Smooth muscle cell (in vitro differentiated cells): ENCODE data around the gene MBD4. TPM values are rescaled to one million over a fixed set of nuclear protein-coding genes. Genes with fewer than 3 reads are reported as not detected.

Source experiments
- DNase-seq: peaks from one replicate; lab custom pipeline; 2025; ENCODE audit not compliant: unreplicated experiment; lab: John Stamatoyannopoulos, UW
- H2AFZ ChIP-seq: fragments of 200-600 bp; sonication (generic); 2 replicates; pipeline ENCODE4 v1.6.0; 2016; ENCODE audit warnings: antibody characterized with exemption, low read depth, mild to moderate bottlenecking
- H3F3A ChIP-seq: fragments of 200-600 bp; sonication (generic); 2 replicates; pipeline ENCODE4 v1.6.0; 2017; ENCODE audit warnings: antibody characterized with exemption, low read depth
- H3K27ac ChIP-seq: fragments of 200-600 bp; sonication (generic); 2 replicates; pipeline ENCODE4 v1.5.1; 2016; ENCODE audit warnings: low read depth, mild to moderate bottlenecking
- H3K27me3 ChIP-seq: fragments of 200-600 bp; sonication (generic); 2 replicates; pipeline ENCODE4 v1.6.1; 2016; ENCODE audit warnings: low read depth, mild to moderate bottlenecking
- H3K36me3 ChIP-seq: fragments of 200-600 bp; sonication (generic); 2 replicates; pipeline ENCODE4 v1.5.1; 2016; ENCODE audit warnings: low read depth
- H3K4me1 ChIP-seq: fragments of 200-600 bp; sonication (generic); 2 replicates; pipeline ENCODE4 v1.5.1; 2016; ENCODE audit warnings: low read depth
- H3K4me2 ChIP-seq: fragments of 200-600 bp; sonication (generic); 2 replicates; pipeline ENCODE4 v1.6.0; 2016; ENCODE audit warnings: mild to moderate bottlenecking
- H3K4me3 ChIP-seq: fragments of 200-600 bp; sonication (generic); 2 replicates; pipeline ENCODE4 v1.5.1; 2016; ENCODE audit warnings: mild to moderate bottlenecking
- H3K79me2 ChIP-seq: fragments of 200-600 bp; sonication (generic); 2 replicates; pipeline ENCODE4 v1.6.0; 2016; ENCODE audit warnings: low read depth, mild to moderate bottlenecking
- H3K9ac ChIP-seq: fragments of 200-600 bp; sonication (generic); 2 replicates; pipeline ENCODE4 v1.6.0; 2016; ENCODE audit warnings: low read depth
- H3K9me3 ChIP-seq: fragments of 200-600 bp; sonication (generic); replicated peaks from 2 replicates; pipeline ENCODE4 v1.5.1; 2016; ENCODE audit warnings: low read depth
- H4K20me1 ChIP-seq: fragments of 200-600 bp; sonication (generic); 2 replicates; pipeline ENCODE4 v1.6.0; 2016; ENCODE audit warnings: low read depth
- CTCF ChIP-seq: fragments of 200-600 bp; sonication (generic); IDR thresholded peaks from 2 replicates; pipeline ENCODE4 v1.5.1; 2017; ENCODE audit warnings: borderline replicate concordance, mild to moderate bottlenecking, antibody characterized with exemption; ENCODE audit not compliant: insufficient read depth, poor library complexity, severe bottlenecking
- WGBS: methylation state at CpG from one replicate; pipeline ENCODE4 v1.1.7; 2016; ENCODE audit warnings: low lambda C conversion rate; 5-methylcytosine and 5-hydroxymethylcytosine counted together
- polyA plus RNA-seq: library from polyadenylated mRNA; unstranded; fragments of >200 nt; fragmentation: Nextera tagmentation; extraction: Ambion mirVana; gene quantifications from 2 replicates; pipeline ENCODE4 v1.2.1, GENCODE V29; 2016
- total RNA-seq: library from RNA; depleted of rRNA; stranded (reverse); fragments of >200 nt; gene quantifications from 2 replicates; pipeline ENCODE4 v1.2.3, GENCODE V29; 2014

MBD4 gene
- total and polyA plus RNA-seq, 2 experiments from 2014 or later: 23.1 to 26.5 TPM

GRCh38 chr3:129475863-129476262, 36.1 kb upstream of the MBD4 start:
- H3K36me3 ChIP-seq: peaks cover 3% of the 10 kb centered on the region
- no peak overlapping the region for H2AFZ ChIP-seq
- no peaks in the 10 kb centered on the region for H4K20me1 ChIP-seq
- H3K27ac ChIP-seq: no peak overlapping the region
- H3K9ac ChIP-seq: no peak overlapping the region
- 93% methylated on average over 3 of the region's 3 CpGs for WGBS
- no peaks in the 10 kb centered on the region for H3K79me2 ChIP-seq
- H3K4me1 ChIP-seq: no peaks in the 10 kb centered on the region
- H3K4me3 ChIP-seq: no peak overlapping the region
- H3K27me3 ChIP-seq: no peaks in the 10 kb centered on the region
- no peaks in the 10 kb centered on the region for H3F3A ChIP-seq
- no peaks in the 10 kb centered on the region for H3K9me3 ChIP-seq
- DNase-seq: no peak
- TF ChIP-seq CTCF: no peak
- no peak overlapping the region for H3K4me2 ChIP-seq

- Histone ChIP-seq H2AFZ (no peak overlapping the region), H3K27ac (peak overlapping the region; percentile 64), H3K9me3 (no peaks in the 10 kb centered on the region), H3K27me3 (no peaks in the 10 kb centered on the region), H3F3A (no peaks in the 10 kb centered on the region), H3K4me1 (no peaks in the 10 kb centered on the region), H3K9ac (no peak overlapping the region), H3K36me3 (peaks cover 3% of the 10 kb centered on the region), H3K4me3 (no peak overlapping the region), H3K79me2 (no peaks in the 10 kb centered on the region), H4K20me1 (no peaks in the 10 kb centered on the region), H3K4me2 (peak overlapping the region; percentile 34)
- no peak for TF ChIP-seq CTCF
- 63% methylated on average over 10 of the region's 10 CpGs for WGBS
- DNase-seq: no peak
Measured at GRCh38 chr3:129474984-129475804, 35.4 kb upstream of the MBD4 start.

GRCh38 chr3:129473769-129474152, 34.0 kb upstream of the MBD4 start:
- no peak for DNase-seq
- H3K36me3 ChIP-seq: peaks cover 3% of the 10 kb centered on the region
- no peaks in the 10 kb centered on the region for H3K79me2 ChIP-seq
- H3K4me1 ChIP-seq: no peaks in the 10 kb centered on the region
- H3K4me2 ChIP-seq: no peak overlapping the region
- no peaks in the 10 kb centered on the region for H3K9me3 ChIP-seq
- no peak overlapping the region for H3K9ac ChIP-seq
- H4K20me1 ChIP-seq: no peaks in the 10 kb centered on the region
- H3K27me3 ChIP-seq: no peaks in the 10 kb centered on the region
- H3K4me3 ChIP-seq: no peak overlapping the region
- 68% methylated on average over 4 of the region's 4 CpGs for WGBS
- no peak for TF ChIP-seq CTCF
- no peaks in the 10 kb centered on the region for H3F3A ChIP-seq
- no peak overlapping the region for H2AFZ ChIP-seq
- H3K27ac ChIP-seq: no peak overlapping the region

GRCh38 chr3:129473067-129473768, 33.5 kb upstream of the MBD4 start:
- Histone ChIP-seq H3K9me3 (no peaks in the 10 kb centered on the region), H3K27me3 (no peaks in the 10 kb centered on the region), H3K9ac (no peak overlapping the region), H3K79me2 (no peaks in the 10 kb centered on the region), H3F3A (no peaks in the 10 kb centered on the region), H3K4me3 (no peak overlapping the region), H4K20me1 (no peaks in the 10 kb centered on the region), H3K36me3 (peaks cover 3% of the 10 kb centered on the region), H3K27ac (no peak overlapping the region), H2AFZ (no peak overlapping the region), H3K4me1 (no peaks in the 10 kb centered on the region), H3K4me2 (no peak overlapping the region)
- TF ChIP-seq CTCF: no peak
- WGBS: 95% methylated on average over 4 of the region's 4 CpGs
- no peak for DNase-seq
